Posterior cingulate gyrus (tissue), 11 donors: ENCODE results near the gene MOSPD2.

Experiments
- DNase-seq, 10 donors: peaks; one replicate each; pipeline versions ENCODE4 v3.0.0 to v3.0.0-alpha.2; 2020 to 2021; ENCODE audit warnings: mixed read lengths in 3 of 10
- intact Hi-C: fragments of 100-400 bp; cut with DNase I; formaldehyde crosslinking; loops from one replicate; pipeline ENCODE4 v1.15.1; 2023

The MOSPD2 gene

DNA sequence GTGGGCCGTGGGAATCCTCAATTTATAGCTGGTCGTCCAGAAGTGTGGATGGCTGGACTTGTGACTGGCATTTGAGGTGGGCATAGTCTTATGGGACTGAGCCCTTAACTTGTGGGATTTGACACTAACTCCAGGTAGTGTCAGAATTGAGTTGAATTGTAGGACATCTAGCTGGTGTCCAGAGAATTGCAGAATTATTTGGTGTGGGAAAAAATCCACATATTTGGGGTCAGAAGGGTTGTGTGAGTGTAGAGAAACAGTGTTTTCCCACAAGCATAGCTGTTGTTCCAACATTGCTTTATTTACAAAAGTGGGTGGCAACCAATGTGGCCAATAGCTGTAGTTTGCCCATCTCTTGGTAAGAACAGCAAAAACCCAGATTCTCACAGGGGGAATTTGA is 91.3 kb downstream of the MOSPD2 start:
- intact Hi-C loops: no loop called here
- DNase-seq: no peak
